HT1080 (cell line): ENCODE measurements around the gene HOXD8. TPM values are rescaled to one million over a fixed set of nuclear protein-coding genes. Genes with fewer than 3 reads are reported as not detected.
A peak's percentile ranks its signal among the peaks of the same experiment; 100 is the strongest.

Experiments
- DNase-seq: peaks from one replicate; pipeline ENCODE4 v3.0.0-alpha.2; 2015; ENCODE audit warnings: low read depth
- small RNA-seq: library from RNA; depleted of rRNA; stranded (forward); fragments of <200 nt; gene quantifications from one replicate; pipeline ENCODE3, GENCODE V24; 2014
- total RNA-seq: library from RNA; depleted of rRNA; stranded (reverse); fragments of >200 nt; shearing (Covaris generic); gene quantifications from 2 replicates; pipeline ENCODE4 v1.2.3, GENCODE V29; 2014; rRNA removed

Gene HOXD8
- total RNA-seq, 1 experiment from 2014 or later, result 9.5 TPM

- DNase-seq, result no peak
These were observed 42.0 kb downstream of the HOXD8 start for GRCh38 chr2:176171351-176172006.

GRCh38 chr2:176172007-176172894 lies 42.7 kb downstream of the HOXD8 start:
- DNase-seq, result no peak

GRCh38 chr2:176172895-176173566 lies 43.5 kb downstream of the HOXD8 start:
- no peak for DNase-seq

GRCh38 chr2:176173567-176174381 lies 44.3 kb downstream of the HOXD8 start:
- no peak for DNase-seq

- DNase-seq, result no peak
These were observed 44.9 kb downstream of the HOXD8 start for GRCh38 chr2:176174382-176174823.

GRCh38 chr2:176174824-176175708 lies 45.6 kb downstream of the HOXD8 start:
- DNase-seq, result no peak

GRCh38 chr2:176175709-176176607 lies 46.5 kb downstream of the HOXD8 start:
- no peak for DNase-seq

- no peak for DNase-seq
These were observed 48.1 kb downstream of the HOXD8 start for GRCh38 chr2:176177580-176178037.

- DNase-seq, result no peak
These were observed 48.7 kb downstream of the HOXD8 start for GRCh38 chr2:176178038-176178756.

- no peak for DNase-seq
These were observed 49.3 kb downstream of the HOXD8 start for GRCh38 chr2:176178757-176179295.

- DNase-seq, result no peak
These were observed 52.0 kb downstream of the HOXD8 start for GRCh38 chr2:176181551-176181950.

Small RNA genes within 50 kb of the gene (small RNA-seq; reads per million reads assigned to genes)
- 2.7 reads per million, percentile 85 among the genes with 10 or more reads in this experiment for gene MIR10B

Other genes starting within 250 kb of the HOXD8 start
- gene LNPK, start 127.4 kb upstream of the HOXD8 start, total RNA-seq, result 24.6 and 29.6 TPM in 2 replicates
- gene EVX2, start 45.7 kb upstream of the HOXD8 start, total RNA-seq, result not detected in 2 replicates
- gene HOXD13, start 37.0 kb upstream of the HOXD8 start, total RNA-seq, result 2.6 and 3.2 TPM in 2 replicates
- gene HOXD12, start 29.9 kb upstream of the HOXD8 start, total RNA-seq, result 0.10 TPM in 1 of 2 replicates, not detected in the other
- 6.4 and 8.9 TPM in 2 replicates for gene HOXD11, start 22.4 kb upstream of the HOXD8 start, total RNA-seq
- 8.6 and 10.5 TPM in 2 replicates for gene HOXD10, start 12.9 kb upstream of the HOXD8 start, total RNA-seq
- 0.53 and 1.7 TPM in 2 replicates for gene HOXD9, start 7.0 kb upstream of the HOXD8 start, total RNA-seq
- gene HOXD4, start 21.8 kb downstream of the HOXD8 start, total RNA-seq, result not detected in 2 replicates
- gene HOXD3, start 27.6 kb downstream of the HOXD8 start, total RNA-seq, result not detected in 2 replicates
- gene HOXD1, start 59.0 kb downstream of the HOXD8 start, total RNA-seq, result not detected in 2 replicates
- 133 and 153 TPM in 2 replicates for gene MTX2, start 139.7 kb downstream of the HOXD8 start, total RNA-seq